ENCODE measurements around the gene RPTOR. TPM values are rescaled to one million over a fixed set of nuclear protein-coding genes. Genes with fewer than 3 reads are reported as not detected.

The RPTOR gene
- total RNA-seq, 1 experiment from 2014 or later = 25.1 TPM

GRCh38 chr17:80970044-80970761, 425.6 kb downstream of the RPTOR start:
- no peak overlapping the region for H3K4me2 ChIP-seq (ENCODE audit: insufficient read depth, insufficient read length, low read length)
- Mint-ChIP-seq H3K27me3 (ENCODE audit: low read depth) (peaks cover 3% of the 10 kb centered on the region), H3K27ac (no peak overlapping the region), H3K4me3 (no peak overlapping the region), H3K36me3 (ENCODE audit: insufficient read depth in 1 of 3, low read depth in 3 of 3) (peaks cover 0 to 10% (median 5%) of the 10 kb centered on the region in 3 experiments; a peak in 4 of 7 replicates), H3K4me1 (peaks cover 5 to 6% of the 10 kb centered on the region in 2 experiments), H3K9me3 (no peaks in the 10 kb centered on the region; a peak in 1 of 5 replicates)
- peak; percentile 64 for TF ChIP-seq CTCF (conservative IDR thresholded peaks at IDR 0.05)
- H4K91ac ChIP-seq (ENCODE audit: insufficient read length, low read depth, low read length) = no peak overlapping the region
- no peak overlapping the region for H2BK120ac ChIP-seq (ENCODE audit: low read depth, low read length, poor library complexity, severe bottlenecking)
- no peak overlapping the region for H3K18ac ChIP-seq (ENCODE audit: insufficient read length, low read depth, low read length)
- H4K20me1 ChIP-seq (ENCODE audit: control insufficient read depth, insufficient read depth, insufficient read length) = no peaks in the 10 kb centered on the region
- no peak overlapping the region for H3K9ac ChIP-seq (ENCODE audit: extremely low read depth, insufficient read length, low read length)
- no CpG with 5 or more reads among the region's 20 CpGs for WGBS (ENCODE audit: extremely low coverage, insufficient read length, low lambda C conversion rate)
- no peak overlapping the region for H4K8ac ChIP-seq (replicated peaks; ENCODE audit: insufficient read length, low read depth, low read length)
- H3K79me1 ChIP-seq (ENCODE audit: insufficient read depth, low read depth, low read length, poor library complexity, severe bottlenecking) = no peaks in the 10 kb centered on the region
- H2BK5ac ChIP-seq (ENCODE audit: insufficient read length, low read length) = no peak overlapping the region
- H4K5ac ChIP-seq (ENCODE audit: insufficient read length, low read depth, low read length) = no peak overlapping the region
- no peak overlapping the region for H2BK20ac ChIP-seq (ENCODE audit: low read depth, low read length, poor library complexity, severe bottlenecking)
- H3K27ac ChIP-seq (ENCODE audit: insufficient read length, low read depth, low read length) = no peak overlapping the region
- H3K9me3 ChIP-seq (ENCODE audit: control insufficient read depth, low read depth, low read length) = no peaks in the 10 kb centered on the region
- no peak overlapping the region for H3K56ac ChIP-seq (ENCODE audit: insufficient read length, low read depth, low read length)
- H3K23me2 ChIP-seq (ENCODE audit: insufficient read length, low read depth, low read length, poor library complexity, severe bottlenecking) = no peaks in the 10 kb centered on the region
- peak; percentile 74 for DNase-seq
- H3K4ac ChIP-seq (ENCODE audit: low read depth, low read length) = no peak overlapping the region
- H3T11ph ChIP-seq (ENCODE audit: low read length) = no peak overlapping the region
- no peaks in the 10 kb centered on the region for H3K79me2 ChIP-seq (ENCODE audit: insufficient read depth, low read length)
- no peak overlapping the region for H2AFZ ChIP-seq (ENCODE audit: low read length)
- H3K23ac ChIP-seq (ENCODE audit: insufficient read length, low read depth, low read length) = no peak overlapping the region
- no peak overlapping the region for H2BK15ac ChIP-seq (ENCODE audit: low read depth, low read length)
- no peak overlapping the region for H2BK12ac ChIP-seq (ENCODE audit: insufficient read length, low read depth, low read length)
- no peaks in the 10 kb centered on the region for H3K27me3 ChIP-seq (ENCODE audit: insufficient read depth, low read length)
- no peaks in the 10 kb centered on the region for H3K4me1 ChIP-seq (ENCODE audit: insufficient read depth, low read length)
- H2AK5ac ChIP-seq (ENCODE audit: insufficient read length, low read length) = no peak overlapping the region
- H3K14ac ChIP-seq (ENCODE audit: insufficient read depth, low read length) = no peak overlapping the region; the same call in 1 of the 2 replicates

Data from H9 (cell line).